Loucy (cell line): ENCODE measurements around the gene FLRT1.

ENCODE experiments used
- H2AFZ ChIP-seq: fragments of 200-600 bp; sonication (generic); 2 replicates; pipeline ENCODE4 v1.6.0; 2016; ENCODE audit warnings: antibody characterized with exemption, mild to moderate bottlenecking, low read length, moderate library complexity
- H3F3A ChIP-seq: fragments of 200-600 bp; 2 replicates; pipeline ENCODE4 v1.6.0; 2016; ENCODE audit warnings: antibody characterized with exemption, low read depth, mild to moderate bottlenecking
- H3K27me3 ChIP-seq: fragments of 200-600 bp; sonication (generic); 2 replicates; pipeline ENCODE4 v1.6.1; 2014; ENCODE audit warnings: low read length, mild to moderate bottlenecking; ENCODE audit not compliant: insufficient read depth, poor library complexity, severe bottlenecking
- H3K36me3 ChIP-seq: fragments of 200-600 bp; sonication (generic); 2 replicates; pipeline ENCODE4 v1.6.1; 2016; ENCODE audit warnings: low read length; ENCODE audit not compliant: insufficient read depth
- H3K4me1 ChIP-seq: fragments of 200-600 bp; sonication (generic); 2 replicates; pipeline ENCODE4 v1.5.1; 2014; ENCODE audit warnings: low read length, mild to moderate bottlenecking; ENCODE audit not compliant: insufficient read depth, poor library complexity, severe bottlenecking
- H3K4me2 ChIP-seq: fragments of 200-600 bp; sonication (generic); 2 replicates; pipeline ENCODE4 v1.6.0; 2014; ENCODE audit warnings: antibody characterized with exemption, low read length, low read depth, mild to moderate bottlenecking; ENCODE audit not compliant: poor library complexity, severe bottlenecking
- H3K4me3 ChIP-seq: fragments of 200-600 bp; sonication (generic); 2 replicates; pipeline ENCODE4 v1.5.1; 2014; ENCODE audit warnings: low read length, mild to moderate bottlenecking, mixed read lengths; ENCODE audit not compliant: poor library complexity, severe bottlenecking
- H3K79me2 ChIP-seq: fragments of 200-600 bp; sonication (generic); 2 replicates; pipeline ENCODE4 v1.6.1; 2014; ENCODE audit warnings: low read length; ENCODE audit not compliant: insufficient read depth
- H3K9ac ChIP-seq: fragments of 200-600 bp; sonication (generic); 2 replicates; pipeline ENCODE4 v1.6.0; 2014; ENCODE audit warnings: mild to moderate bottlenecking, low read depth, low read length, moderate library complexity; ENCODE audit not compliant: poor library complexity, severe bottlenecking
- H3K9me2 ChIP-seq: fragments of 200-600 bp; sonication (generic); replicated peaks from 2 replicates; pipeline ENCODE4 v1.6.1; 2016; ENCODE audit warnings: low read depth, low read length, mixed read lengths
- H3K9me3 ChIP-seq: fragments of 200-600 bp; sonication (generic); 2 replicates; pipeline ENCODE4 v1.6.1; 2014; ENCODE audit warnings: mild to moderate bottlenecking, antibody characterized with exemption, low read length, low read depth; ENCODE audit not compliant: insufficient read depth
- H4K20me1 ChIP-seq: fragments of 200-600 bp; sonication (generic); 2 replicates; pipeline ENCODE4 v1.6.0; 2014; ENCODE audit warnings: antibody characterized with exemption, low read length, mild to moderate bottlenecking; ENCODE audit not compliant: insufficient read depth, poor library complexity, severe bottlenecking
- CTCF ChIP-seq: fragments of 200-600 bp; sonication (generic); conservative IDR thresholded peaks from 2 replicates; pipeline ENCODE4 v1.5.1; 2014; ENCODE audit warnings: mild to moderate bottlenecking, antibody characterized with exemption, low read length
- EZH2phosphoT487 ChIP-seq: fragments of 200-600 bp; IDR thresholded peaks from 2 replicates; pipeline ENCODE4 v1.6.1; 2018; ENCODE audit warnings: antibody characterized with exemption, mild to moderate bottlenecking, moderate library complexity, borderline replicate concordance

The FLRT1 gene

GRCh38 chr11:64036087-64037026 lies 626 bp downstream of the FLRT1 start:
- no peak overlapping the region for H3K4me2 ChIP-seq
- TF ChIP-seq EZH2phosphoT487 (no peak), CTCF (no peak)
- H3K9me3 ChIP-seq, result no peaks in the 10 kb centered on the region
- no peaks in the 10 kb centered on the region for H3K4me1 ChIP-seq
- no peaks in the 10 kb centered on the region for H3K36me3 ChIP-seq
- H3F3A ChIP-seq, result no peaks in the 10 kb centered on the region
- H3K9me2 ChIP-seq, result no peaks in the 10 kb centered on the region
- H3K27me3 ChIP-seq, result no peaks in the 10 kb centered on the region
- no peak overlapping the region for H2AFZ ChIP-seq
- no peak overlapping the region for H3K9ac ChIP-seq
- H3K4me3 ChIP-seq, result no peak overlapping the region
- no peaks in the 10 kb centered on the region for H4K20me1 ChIP-seq
- H3K79me2 ChIP-seq, result no peaks in the 10 kb centered on the region

GRCh38 chr11:64037027-64037634 lies 1.4 kb downstream of the FLRT1 start:
- Histone ChIP-seq H3K4me1 (no peaks in the 10 kb centered on the region), H3F3A (no peaks in the 10 kb centered on the region), H3K9me3 (no peaks in the 10 kb centered on the region), H3K9ac (no peak overlapping the region), H4K20me1 (no peaks in the 10 kb centered on the region), H2AFZ (no peak overlapping the region), H3K27me3 (no peaks in the 10 kb centered on the region), H3K4me2 (no peak overlapping the region), H3K9me2 (no peaks in the 10 kb centered on the region), H3K79me2 (no peaks in the 10 kb centered on the region), H3K4me3 (no peak overlapping the region), H3K36me3 (no peaks in the 10 kb centered on the region)
- no peak for TF ChIP-seq CTCF
- TF ChIP-seq EZH2phosphoT487, result no peak

GRCh38 chr11:64038500-64038899 lies 2.8 kb downstream of the FLRT1 start:
- no peak overlapping the region for H3K9ac ChIP-seq
- no peak for TF ChIP-seq CTCF
- no peak for TF ChIP-seq EZH2phosphoT487
- no peaks in the 10 kb centered on the region for H4K20me1 ChIP-seq
- H3K9me2 ChIP-seq, result no peaks in the 10 kb centered on the region
- H3K79me2 ChIP-seq, result no peaks in the 10 kb centered on the region
- H3K4me3 ChIP-seq, result no peak overlapping the region
- H3K4me1 ChIP-seq, result no peaks in the 10 kb centered on the region
- H3K36me3 ChIP-seq, result no peaks in the 10 kb centered on the region
- no peaks in the 10 kb centered on the region for H3K9me3 ChIP-seq
- no peak overlapping the region for H3K4me2 ChIP-seq
- no peak overlapping the region for H2AFZ ChIP-seq
- no peaks in the 10 kb centered on the region for H3K27me3 ChIP-seq
- no peaks in the 10 kb centered on the region for H3F3A ChIP-seq
